ENCODE measurements around the gene FAM149B1. TPM values are rescaled to one million over a fixed set of nuclear protein-coding genes. Genes with fewer than 3 reads are reported as not detected.

FAM149B1 gene

Small RNA genes lying within 50 kb of the gene (small RNA-seq; reads per million reads assigned to genes)
- gene RF00019 (ENCODE audit: low read depth) (not detected), gene RNU6-833P (ENCODE audit: low read depth) (not detected), gene SNORA11F (ENCODE audit: low read depth) (not detected)

All from mesenchymal stem cell (in vitro differentiated cells and primary cell).